Smooth muscle cell of the coronary artery (primary cell): Measurements from ENCODE around the gene DHX9. TPM values are rescaled to one million over a fixed set of nuclear protein-coding genes. Genes with fewer than 3 reads are reported as not detected.

Experiments
- total RNA-seq: library from RNA; depleted of rRNA; stranded (reverse); fragments of >200 nt; gene quantifications from 2 replicates; pipeline ENCODE4 v1.2.3, GENCODE V29; 2014; ENCODE audit warnings: low replicate concordance

DHX9 gene
- total RNA-seq = 132 and 137 TPM in 2 replicates

DNA sequence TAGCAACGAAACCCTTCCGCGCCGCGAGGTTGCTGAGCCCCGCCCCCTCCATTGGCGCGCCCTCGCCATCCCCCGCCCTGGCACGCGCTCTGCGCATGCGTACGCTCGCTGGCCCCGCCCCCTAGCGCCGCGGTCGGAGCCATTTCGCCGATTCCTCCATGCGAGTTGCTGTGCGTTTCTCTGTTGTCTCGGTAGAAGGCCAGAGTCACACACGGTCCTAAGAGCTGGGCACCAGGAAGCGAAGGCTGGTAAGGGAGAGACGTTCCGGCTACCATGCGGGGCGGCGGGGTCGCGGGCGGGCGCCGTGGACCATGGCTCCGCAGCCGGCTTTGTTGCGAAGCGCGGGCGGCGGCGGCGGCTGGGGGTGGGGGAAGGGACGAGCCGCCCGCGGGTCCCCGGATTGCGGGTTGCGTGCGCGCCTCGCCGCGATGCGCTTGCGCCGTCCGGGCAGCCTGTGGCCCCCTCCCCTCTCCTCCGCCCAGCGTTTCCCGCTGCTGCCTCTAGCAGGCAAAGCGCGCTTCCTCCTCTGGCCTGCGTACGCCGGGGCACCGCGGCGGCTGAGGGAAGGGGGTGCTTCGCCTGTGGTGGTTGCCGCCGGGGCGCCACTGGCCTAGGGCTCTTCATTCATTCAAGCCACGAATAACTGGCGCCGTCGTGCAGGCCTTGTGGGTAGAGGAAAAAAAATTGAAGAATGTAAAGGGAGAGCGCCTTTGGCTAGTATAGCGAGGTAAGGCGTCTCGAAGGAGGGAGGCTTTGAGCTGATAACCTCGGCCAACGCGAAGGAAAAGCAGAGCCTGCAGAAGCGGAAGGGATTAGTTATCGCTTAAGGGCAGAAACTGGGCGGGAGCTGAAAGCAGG is at the start of gene DHX9:
Gene DHX9 (plus strand): TSS at position 139 of the 858 bp plus-strand sequence. CDS start 3,220 bp downstream, outside the sequence.

Other genes starting within 250 kb of the DHX9 start
- 0.30 and 3.3 TPM in 2 replicates for gene RGS16, start 235.0 kb upstream of the DHX9 start, total RNA-seq
- gene RGS8, start 154.8 kb upstream of the DHX9 start, total RNA-seq = not detected in 2 replicates
- gene NPL, start 49.6 kb upstream of the DHX9 start, total RNA-seq = 0.98 and 3.5 TPM in 2 replicates
- 0.12 TPM in 1 of 2 replicates, not detected in the other for gene SHCBP1L, start 113.8 kb downstream of the DHX9 start, total RNA-seq
- gene LAMC1, start 184.1 kb downstream of the DHX9 start, total RNA-seq = 608 and 1,153 TPM in 2 replicates